CD4-positive, CD25-positive, alpha-beta regulatory T cell (primary cell): ENCODE results near the gene CACNB2. TPM values are rescaled to one million over a fixed set of nuclear protein-coding genes. Genes with fewer than 3 reads are reported as not detected.
A peak's percentile ranks its signal among the peaks of the same experiment; 100 is the strongest.
"Not testable (repeated sequence)": the region's sequence is repeated elsewhere in the genome, so short reads cannot be mapped to it uniquely, and the experiment has no call there.

Source experiments
- ATAC-seq, 2 donors: fragments of 150-1000 bp; cut with Tn5 transposase; one replicate each; pipeline ENCODE4 v1.10.0; 2021; ENCODE audit warnings: low read depth in 2 of 2, moderate number of reproducible peaks in 2 of 2, moderate library complexity in 1 of 2
- DNase-seq, 3 donors: peaks; one replicate each; pipeline versions ENCODE4 v3.0.0 to v3.0.0-alpha.2; 2012 to 2022; ENCODE audit warnings: mixed read lengths in 1 of 3
- H3K27ac ChIP-seq: one replicate; pipeline ENCODE4 v1.7.0; 2013; ENCODE audit warnings: mild to moderate bottlenecking, low read length; ENCODE audit not compliant: insufficient read depth, poor library complexity, severe bottlenecking
- H3K27me3 ChIP-seq: one replicate; pipeline ENCODE4 v1.7.0; 2013; ENCODE audit warnings: low read length; ENCODE audit not compliant: control insufficient read depth, insufficient read depth
- H3K36me3 ChIP-seq: one replicate; pipeline ENCODE4 v1.7.0; 2013; ENCODE audit warnings: mild to moderate bottlenecking, low read length, moderate library complexity; ENCODE audit not compliant: control insufficient read depth, insufficient read depth
- H3K4me1 ChIP-seq: 2 replicates; pipeline ENCODE4 v1.7.0; 2013; ENCODE audit warnings: mild to moderate bottlenecking, low read length; ENCODE audit not compliant: insufficient read depth, control insufficient read depth, poor library complexity, severe bottlenecking
- H3K4me3 ChIP-seq: one replicate; pipeline ENCODE4 v1.7.0; 2013; ENCODE audit warnings: low read depth, mild to moderate bottlenecking, low read length, moderate library complexity
- H3K9me3 ChIP-seq, 2 experiments: 1 replicate in 1 of 2; 2 replicates in 1 of 2; pipeline ENCODE4 v1.7.0; 2013; ENCODE audit warnings: low read length in 2 of 2, mild to moderate bottlenecking in 1 of 2, moderate library complexity in 1 of 2; ENCODE audit not compliant: control insufficient read depth in 2 of 2
- H3K27ac Mint-ChIP-seq, 3 donors: one replicate each; pipeline ENCODE4 v1.8.0; 2020 to 2022; ENCODE audit warnings: mild to moderate bottlenecking in 3 of 3, mixed read lengths in 3 of 3, moderate library complexity in 2 of 3
- H3K27me3 Mint-ChIP-seq: one replicate; pipeline ENCODE4 v1.8.0; 2022; ENCODE audit warnings: mild to moderate bottlenecking, mixed read lengths
- H3K36me3 Mint-ChIP-seq: one replicate; pipeline ENCODE4 v1.8.0; 2020; ENCODE audit warnings: mixed read lengths
- H3K4me1 Mint-ChIP-seq, 4 donors: one replicate each; pipeline ENCODE4 v1.8.0; 2020 to 2022; ENCODE audit warnings: mixed read lengths in 4 of 4, mild to moderate bottlenecking in 1 of 4
- H3K4me3 Mint-ChIP-seq, 4 donors: one replicate each; pipeline ENCODE4 v1.8.0; 2020 to 2022; ENCODE audit warnings: mild to moderate bottlenecking in 4 of 4, mixed read lengths in 4 of 4, moderate library complexity in 3 of 4
- H3K9me3 Mint-ChIP-seq, 7 donors: one replicate each; pipeline ENCODE4 v1.8.0; 2020 to 2022; ENCODE audit warnings: mixed read lengths in 7 of 7, mild to moderate bottlenecking in 3 of 7, moderate library complexity in 2 of 7
- polyA plus RNA-seq, 4 donors: library from polyadenylated mRNA; unstranded; fragments of 300-500 nt; fragmentation: Illumina TruSeq; gene quantifications; one replicate each; pipeline ENCODE4 v1.2.3, GENCODE V29; 2021
- total RNA-seq: library from RNA; stranded (reverse); gene quantifications from one replicate; pipeline ENCODE4 v1.2.3, GENCODE V29; 2022

The CACNB2 gene
- total and polyA plus RNA-seq, 5 donors from 2014 or later, result 0.39 to 0.80 (median 0.49) TPM

DNA sequence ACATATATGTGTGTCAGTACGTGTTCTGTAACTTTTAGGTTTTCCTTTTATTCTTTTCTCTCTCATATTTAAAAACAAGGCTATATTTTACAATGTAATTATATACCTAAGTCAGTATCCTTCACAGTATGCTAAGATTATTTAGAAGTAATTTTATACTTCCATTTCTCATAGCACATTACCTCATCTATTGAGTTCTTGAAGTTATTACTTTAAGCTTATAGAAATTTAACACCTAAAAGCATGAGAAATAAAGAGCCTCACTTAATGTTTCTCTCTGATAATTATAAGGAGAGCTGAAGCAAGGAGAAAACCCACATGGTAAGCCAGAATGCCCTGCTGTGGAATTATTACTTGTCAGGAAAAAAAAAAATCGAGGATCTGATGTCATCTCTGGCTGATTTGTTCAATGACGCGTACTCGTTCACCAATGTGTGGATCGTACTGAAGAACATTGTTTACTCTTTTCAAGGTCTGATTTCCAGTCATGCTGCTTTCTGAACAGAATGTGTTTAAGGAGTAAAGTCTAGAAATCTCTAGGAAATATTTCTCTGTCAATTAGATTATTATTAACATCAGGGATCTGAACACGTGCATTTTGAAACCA, 21.9 kb downstream of the CACNB2 start:
- Histone ChIP-seq H3K9me3 (no peaks in the 10 kb centered on the region), H3K4me3 (no peak overlapping the region), H3K36me3 (no peaks in the 10 kb centered on the region), H3K27ac (no peak overlapping the region), H3K27me3 (no peaks in the 10 kb centered on the region), H3K4me1 (no peaks in the 10 kb centered on the region)
- Mint-ChIP-seq H3K27me3 (no peaks in the 10 kb centered on the region), H3K4me3 (no peak overlapping the region), H3K4me1 (no peaks in the 10 kb centered on the region), H3K36me3 (no peaks in the 10 kb centered on the region), H3K9me3 (peaks cover 0 to 3% (median 0%) of the 10 kb centered on the region in 7 donors), H3K27ac (no peak overlapping the region)
- no peak for DNase-seq
- ATAC-seq, result no peak

DNA sequence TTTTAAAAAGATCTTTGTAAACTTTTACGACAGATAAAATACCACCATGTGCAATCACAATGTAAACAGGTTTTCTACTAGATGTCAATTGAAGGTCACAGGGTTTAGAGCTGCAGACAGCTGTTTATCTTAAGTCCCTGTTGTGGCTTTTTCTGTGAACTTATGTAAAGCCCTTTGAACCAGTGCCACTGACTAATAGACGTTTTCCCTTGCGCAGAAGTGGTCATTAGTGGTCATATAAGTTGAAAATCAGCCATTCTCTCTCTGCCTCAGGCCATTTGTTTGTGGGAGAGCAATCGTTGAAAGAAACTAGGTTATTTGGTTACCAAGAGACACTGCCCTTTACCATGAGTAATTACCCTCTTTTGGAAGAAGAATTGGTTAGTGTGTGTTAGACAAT, 23.9 kb downstream of the CACNB2 start:
- Mint-ChIP-seq H3K4me3 (no peak overlapping the region), H3K36me3 (no peaks in the 10 kb centered on the region), H3K4me1 (no peaks in the 10 kb centered on the region), H3K27me3 (no peaks in the 10 kb centered on the region), H3K9me3 (peaks cover 0 to 5% (median 0%) of the 10 kb centered on the region in 7 donors), H3K27ac (no peak overlapping the region)
- DNase-seq (no peak), ATAC-seq (no peak)
- Histone ChIP-seq H3K36me3 (no peaks in the 10 kb centered on the region), H3K9me3 (no peaks in the 10 kb centered on the region), H3K4me3 (no peak overlapping the region), H3K4me1 (no peaks in the 10 kb centered on the region), H3K27ac (no peak overlapping the region), H3K27me3 (no peaks in the 10 kb centered on the region)

DNA sequence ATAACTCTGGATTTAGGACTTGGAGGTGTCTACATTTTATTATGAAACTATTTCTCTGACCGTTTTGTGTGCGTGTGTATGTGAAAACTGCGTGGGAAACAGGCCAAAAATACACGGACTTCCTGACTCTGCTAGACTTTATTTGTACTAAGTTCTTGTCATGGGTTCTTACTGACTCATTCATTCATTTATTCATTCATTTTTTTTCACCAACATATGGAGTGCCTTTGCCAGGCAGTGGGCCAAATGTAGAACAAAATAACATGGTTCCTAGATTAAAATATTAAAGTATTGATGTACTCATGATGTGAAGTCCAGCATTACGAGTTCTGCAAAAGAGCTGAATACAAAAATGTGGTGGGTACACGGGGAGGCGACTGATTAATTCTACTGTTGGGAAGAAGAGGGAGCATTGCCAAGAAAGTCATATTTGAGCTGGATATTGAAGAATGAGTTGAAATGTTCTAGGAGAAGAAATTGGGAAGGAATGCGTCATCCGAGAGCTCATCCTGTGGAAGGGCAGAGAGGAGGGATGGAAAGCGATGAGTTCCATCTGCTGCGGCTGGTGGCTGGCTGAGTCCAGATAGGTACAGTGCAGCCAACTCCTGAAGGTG, 24.6 kb downstream of the CACNB2 start:
- no peaks in the 10 kb centered on the region for H3K27me3 ChIP-seq
- DNase-seq (no peak), ATAC-seq (no peak)
- H3K9me3 Mint-ChIP-seq, result peaks cover 0 to 5% (median 0%) of the 10 kb centered on the region in 7 donors
- H3K4me1 ChIP-seq, result no peaks in the 10 kb centered on the region
- no peaks in the 10 kb centered on the region for H3K9me3 ChIP-seq
- H3K27ac ChIP-seq, result no peak overlapping the region
- no peaks in the 10 kb centered on the region for H3K36me3 Mint-ChIP-seq
- H3K4me3 ChIP-seq, result no peak overlapping the region
- no peak overlapping the region for H3K27ac Mint-ChIP-seq
- H3K36me3 ChIP-seq, result no peaks in the 10 kb centered on the region
- H3K4me1 Mint-ChIP-seq, result no peaks in the 10 kb centered on the region
- H3K27me3 Mint-ChIP-seq, result no peaks in the 10 kb centered on the region
- no peak overlapping the region for H3K4me3 Mint-ChIP-seq

DNA sequence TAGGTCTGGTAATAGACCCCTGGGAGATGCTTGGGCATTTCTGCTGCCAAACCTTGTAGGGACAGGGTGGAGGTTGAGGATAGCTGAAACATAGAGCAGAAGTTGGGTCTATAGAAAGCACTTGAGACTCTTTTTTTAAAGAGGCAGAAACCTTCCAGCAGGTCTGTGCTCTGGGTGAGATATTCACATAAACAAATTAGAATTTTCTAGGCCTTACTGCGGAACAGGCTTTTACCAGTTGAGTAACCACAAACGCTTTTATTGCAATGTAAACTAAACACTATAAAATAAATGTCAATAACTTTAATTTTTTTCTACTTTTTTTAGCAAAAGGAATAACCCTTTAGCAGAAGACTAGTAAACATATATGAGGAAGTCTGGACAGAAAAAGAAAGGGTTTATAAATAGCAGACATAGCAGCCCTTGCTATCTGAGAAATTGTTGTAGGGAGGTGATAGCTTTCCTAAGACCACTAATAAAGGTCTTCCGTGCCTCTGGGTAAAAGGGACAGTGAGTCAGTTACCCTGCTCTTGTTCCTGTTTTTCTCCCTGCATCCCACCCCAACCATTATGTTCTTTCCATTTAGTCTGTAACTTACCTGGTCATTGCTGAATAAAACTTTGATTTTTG, 38.7 kb downstream of the CACNB2 start:
- Mint-ChIP-seq H3K36me3 (no peaks in the 10 kb centered on the region), H3K4me1 (peaks cover 0 to 5% (median under 1%) of the 10 kb centered on the region in 4 donors), H3K4me3 (no peak overlapping the region), H3K27me3 (peaks cover 20% of the 10 kb centered on the region), H3K9me3 (peaks cover 0 to 5% (median 0%) of the 10 kb centered on the region in 7 donors), H3K27ac (no peak overlapping the region)
- Histone ChIP-seq H3K9me3 (no peaks in the 10 kb centered on the region), H3K36me3 (no peaks in the 10 kb centered on the region), H3K27ac (no peak overlapping the region), H3K4me1 (no peaks in the 10 kb centered on the region), H3K4me3 (no peak overlapping the region), H3K27me3 (no peaks in the 10 kb centered on the region)
- DNase-seq, result no peak
- ATAC-seq, result no peak

DNA sequence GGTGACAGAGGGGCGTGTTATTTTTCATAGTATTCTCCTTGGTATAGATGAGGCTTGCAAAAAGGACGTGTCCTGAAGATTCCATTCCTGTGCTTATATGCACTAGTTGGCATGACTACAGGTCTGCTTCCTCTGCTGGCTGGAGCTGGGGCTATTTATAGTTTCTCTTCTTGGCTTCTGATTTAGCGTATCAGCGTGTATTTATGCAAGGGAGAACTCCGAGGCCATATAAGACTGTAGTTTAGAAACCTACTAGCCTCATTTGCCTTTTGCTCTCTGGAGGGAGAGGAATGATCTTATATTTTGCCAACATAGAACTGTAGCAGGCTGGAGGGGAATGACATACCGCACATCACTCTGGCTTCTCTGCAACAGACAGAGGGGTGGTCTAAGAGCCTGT, 39.7 kb downstream of the CACNB2 start:
- Mint-ChIP-seq H3K27me3 (peaks cover 20% of the 10 kb centered on the region), H3K4me3 (no peak overlapping the region), H3K36me3 (no peaks in the 10 kb centered on the region), H3K27ac (no peak overlapping the region), H3K9me3 (peaks cover 0 to 5% (median 0%) of the 10 kb centered on the region in 7 donors), H3K4me1 (peaks cover 0 to 5% (median under 1%) of the 10 kb centered on the region in 4 donors)
- Histone ChIP-seq H3K4me1 (no peaks in the 10 kb centered on the region), H3K27ac (no peak overlapping the region), H3K9me3 (no peaks in the 10 kb centered on the region), H3K36me3 (no peaks in the 10 kb centered on the region), H3K4me3 (no peak overlapping the region), H3K27me3 (no peaks in the 10 kb centered on the region)
- no peak for ATAC-seq
- DNase-seq, result no peak

DNA sequence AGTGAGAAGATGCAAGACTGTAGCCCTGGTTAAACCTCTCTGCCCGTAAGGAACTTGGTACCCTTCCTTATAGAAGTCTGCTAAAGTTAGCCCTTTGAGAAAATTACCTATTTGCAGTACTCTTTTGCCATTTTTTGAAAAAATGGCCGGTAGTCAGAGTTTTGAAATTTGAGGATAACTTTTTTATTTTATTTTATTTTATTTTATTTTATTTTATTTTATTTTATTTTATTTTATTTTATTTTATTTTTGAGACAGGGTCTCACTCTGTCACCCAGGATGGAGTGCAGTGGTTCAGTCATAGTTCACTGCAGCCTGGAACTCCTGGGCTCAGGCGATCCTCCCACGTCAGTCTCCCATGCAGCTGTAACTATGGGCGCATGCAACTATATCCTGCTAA, 41.2 kb downstream of the CACNB2 start:
- H3K9me3 Mint-ChIP-seq, H3K36me3 Mint-ChIP-seq, H3K4me3 Mint-ChIP-seq, H3K9me3 ChIP-seq, H3K4me1 Mint-ChIP-seq, H3K27ac Mint-ChIP-seq, H3K27ac ChIP-seq, H3K4me3 ChIP-seq, H3K4me1 ChIP-seq, ATAC-seq, H3K27me3 ChIP-seq, DNase-seq, H3K36me3 ChIP-seq: not testable (repeated sequence)
- peaks cover 20% of the 10 kb centered on the region for H3K27me3 Mint-ChIP-seq

DNA sequence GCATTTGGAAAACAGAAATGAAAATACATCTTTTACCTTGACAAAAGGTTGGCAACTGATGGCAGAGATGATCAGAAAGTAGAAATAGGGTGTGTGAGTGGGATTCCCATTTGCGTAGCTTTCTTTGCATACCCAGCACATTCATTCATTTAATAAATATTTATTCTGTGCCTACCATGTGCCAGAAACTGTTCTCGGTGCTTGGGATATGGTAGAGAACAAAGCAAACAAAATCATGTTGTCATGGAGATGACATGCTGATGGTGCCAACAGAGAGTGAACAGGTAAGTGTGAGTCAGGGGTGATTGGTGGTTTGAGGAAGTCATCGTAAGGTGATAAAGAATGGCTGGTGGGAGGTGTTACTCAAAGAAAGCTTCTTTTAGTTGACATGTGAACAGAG, 45.4 kb downstream of the CACNB2 start:
- Histone ChIP-seq H3K27me3 (no peaks in the 10 kb centered on the region), H3K27ac (no peak overlapping the region), H3K4me3 (no peak overlapping the region), H3K4me1 (no peaks in the 10 kb centered on the region), H3K9me3 (no peaks in the 10 kb centered on the region), H3K36me3 (no peaks in the 10 kb centered on the region)
- ATAC-seq (no peak), DNase-seq (no peak)
- Mint-ChIP-seq H3K4me1 (peaks cover 0 to 2% (median 0%) of the 10 kb centered on the region in 4 donors), H3K9me3 (peaks cover 0 to 3% (median 0%) of the 10 kb centered on the region in 7 donors), H3K4me3 (peak overlapping the region in 1 of 4 donors; percentile 24), H3K27me3 (peaks cover 13% of the 10 kb centered on the region), H3K36me3 (no peaks in the 10 kb centered on the region), H3K27ac (no peak overlapping the region)

DNA sequence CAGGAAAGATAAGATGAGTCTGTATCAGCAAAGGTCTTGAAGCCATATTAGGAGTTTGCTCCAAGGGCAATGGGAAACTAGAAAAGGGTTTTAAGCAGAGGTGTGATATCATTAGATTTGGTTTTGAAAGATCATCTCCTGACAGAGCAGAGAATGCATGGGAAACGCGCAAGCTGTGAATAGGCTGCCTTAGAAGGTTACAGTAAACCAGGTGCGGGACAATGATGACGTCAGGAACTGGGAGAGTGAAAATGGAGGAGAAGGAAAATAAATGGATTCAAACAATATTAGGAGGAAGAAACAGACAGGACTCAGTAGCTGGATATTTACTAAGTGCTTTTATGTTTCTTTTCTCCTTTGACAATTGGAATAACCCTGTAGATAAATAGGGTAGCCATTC, 50.6 kb downstream of the CACNB2 start:
- ATAC-seq (no peak), DNase-seq (no peak)
- Histone ChIP-seq H3K27me3 (no peaks in the 10 kb centered on the region), H3K4me1 (no peaks in the 10 kb centered on the region), H3K9me3 (no peaks in the 10 kb centered on the region), H3K27ac (no peak overlapping the region), H3K4me3 (no peak overlapping the region), H3K36me3 (no peaks in the 10 kb centered on the region)
- H3K36me3 Mint-ChIP-seq, result no peaks in the 10 kb centered on the region
- H3K27me3 Mint-ChIP-seq, result peaks cover 7% of the 10 kb centered on the region
- no peak overlapping the region for H3K4me3 Mint-ChIP-seq
- no peak overlapping the region for H3K27ac Mint-ChIP-seq
- H3K9me3 Mint-ChIP-seq, result peaks cover 0 to 1% (median 0%) of the 10 kb centered on the region in 7 donors
- H3K4me1 Mint-ChIP-seq, result no peaks in the 10 kb centered on the region
